Right cardiac atrium (tissue), 5 donors: ENCODE results near the gene SLC38A2. TPM values are rescaled to one million over a fixed set of nuclear protein-coding genes. Genes with fewer than 3 reads are reported as not detected.
A peak's percentile ranks its signal among the peaks of the same experiment; 100 is the strongest.
"Not testable (repeated sequence)": the region's sequence is repeated elsewhere in the genome, so short reads cannot be mapped to it uniquely, and the experiment has no call there.

Experiments
- ATAC-seq, 2 donors: fragments of 200-7000 bp; cut with Tn5 transposase; one replicate each; pipeline versions ENCODE4 v1.8.0 to v1.9.1; 2020; ENCODE audit warnings: moderate library complexity in 2 of 2, mild to moderate bottlenecking in 1 of 2
- DNase-seq, 3 donors: peaks; one replicate each; pipeline ENCODE4 v3.0.0-alpha.2; 2020
- H3K27ac ChIP-seq: one replicate; pipeline ENCODE4 v1.5.1; 2013; ENCODE audit warnings: mild to moderate bottlenecking, low read length, control low read depth, moderate library complexity
- H3K27me3 ChIP-seq: one replicate; pipeline ENCODE4 v1.6.1; 2013; ENCODE audit not compliant: control insufficient read depth, insufficient read depth
- H3K4me1 ChIP-seq: one replicate; pipeline ENCODE4 v1.6.1; 2013; ENCODE audit warnings: low read length; ENCODE audit not compliant: control insufficient read depth, insufficient read depth
- H3K4me3 ChIP-seq: one replicate; pipeline ENCODE4 v1.5.1; 2013; ENCODE audit warnings: low read length, control low read depth
- H3K9me3 ChIP-seq: one replicate; pipeline ENCODE4 v1.6.1; 2013; ENCODE audit warnings: low read length; ENCODE audit not compliant: control insufficient read depth
- WGBS: extraction: QIAGEN DNeasy Blood & Tissue Kit; methylation state at CpG from one replicate; pipeline ENCODE4 v1.1.7; 2013; 5-methylcytosine and 5-hydroxymethylcytosine counted together
- intact Hi-C, 4 donors: fragments of 100-400 bp; cut with DNase I; formaldehyde crosslinking; loops; one replicate each; pipeline versions ENCODE4 v1.11.0 to v1.14.0; 2022 to 2023
- polyA plus RNA-seq: library from polyadenylated mRNA; stranded (reverse); fragments of 200-250 nt; gene quantifications from one replicate; pipeline ENCODE4 v1.2.3, GENCODE V29; 2013
- total RNA-seq, 4 donors: library from RNA; stranded (reverse); fragmentation: NEBNext Ultra II Directional; extraction: Animal tissue kit (Norgen Biotek cat#: 25700); gene quantifications; one replicate each; pipeline ENCODE4 v1.2.1, GENCODE V29; 2021
- donor health status: healthy with polysubstance abuse.
- donor health status: DM: no; HTN: yes; CAD: no.
- donor health status: DM: no; HTN: no; CAD: no.
- donor health status: DM: no; HTN: yes; CAD: no; lungs with severe emphysema.
- donor health status: DM: yes; HTN: yes; CAD: no.

SLC38A2 gene
- total and polyA plus RNA-seq, 5 donors, result 69.5 to 143 (median 104) TPM

GRCh38 chr12:46407361-46407760 lies 34.8 kb upstream of the SLC38A2 start:
- peaks cover 9% of the 10 kb centered on the region for H3K4me1 ChIP-seq
- intact Hi-C loops, result no loop called here
- WGBS, result 94% methylated on average over 2 of the region's 2 CpGs
- no peaks in the 10 kb centered on the region for H3K9me3 ChIP-seq
- ATAC-seq, result no peak
- no peak overlapping the region for H3K4me3 ChIP-seq
- no peaks in the 10 kb centered on the region for H3K27me3 ChIP-seq
- no peak overlapping the region for H3K27ac ChIP-seq
- no peak for DNase-seq

DNA sequence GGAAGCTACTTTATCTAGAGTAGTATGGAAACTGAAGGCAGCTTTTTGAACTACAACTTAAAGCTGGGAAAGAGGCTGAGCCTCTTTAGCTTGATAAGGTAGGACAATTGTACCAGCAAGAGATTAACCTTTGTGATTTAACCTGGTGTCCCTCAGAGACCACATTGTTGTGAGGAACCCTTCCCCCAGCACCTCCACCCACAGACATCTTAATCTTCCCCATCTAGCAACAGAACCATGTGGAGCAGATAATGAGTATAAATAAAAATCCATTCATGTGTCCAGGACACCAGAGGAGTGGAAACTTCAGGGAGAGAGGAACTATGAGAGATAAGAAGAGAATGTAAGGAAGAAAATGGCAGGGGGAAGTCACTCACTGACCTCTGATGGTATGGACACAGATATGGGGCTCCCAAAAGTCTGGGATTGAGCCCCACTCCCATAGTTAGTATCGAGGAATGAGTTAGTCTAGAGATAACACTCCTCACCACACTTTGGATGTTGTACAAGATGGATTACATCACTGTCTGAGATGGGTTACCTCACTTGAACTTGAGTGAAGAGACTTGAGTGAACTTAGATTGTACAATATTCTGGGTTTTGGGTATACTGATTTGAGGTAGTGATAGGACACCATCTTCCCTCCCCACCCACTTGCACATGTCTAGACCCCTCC lies 33.9 kb upstream of the SLC38A2 start:
- ATAC-seq (peak in 1 of 2 donors; percentile 7), DNase-seq (no peak)
- no peak overlapping the region for H3K27ac ChIP-seq
- H3K4me1 ChIP-seq, result peaks cover 9% of the 10 kb centered on the region
- intact Hi-C loops, result no loop called here
- H3K4me3 ChIP-seq, result no peak overlapping the region
- H3K9me3 ChIP-seq, result no peaks in the 10 kb centered on the region
- 17% methylated on average over 1 of the region's 1 CpG for WGBS
- no peaks in the 10 kb centered on the region for H3K27me3 ChIP-seq

GRCh38 chr12:46404733-46405132 lies 32.2 kb upstream of the SLC38A2 start:
- H3K9me3 ChIP-seq, result no peaks in the 10 kb centered on the region
- intact Hi-C loops, result no loop called here
- WGBS, result 83% methylated on average over 5 of the region's 5 CpGs

DNA sequence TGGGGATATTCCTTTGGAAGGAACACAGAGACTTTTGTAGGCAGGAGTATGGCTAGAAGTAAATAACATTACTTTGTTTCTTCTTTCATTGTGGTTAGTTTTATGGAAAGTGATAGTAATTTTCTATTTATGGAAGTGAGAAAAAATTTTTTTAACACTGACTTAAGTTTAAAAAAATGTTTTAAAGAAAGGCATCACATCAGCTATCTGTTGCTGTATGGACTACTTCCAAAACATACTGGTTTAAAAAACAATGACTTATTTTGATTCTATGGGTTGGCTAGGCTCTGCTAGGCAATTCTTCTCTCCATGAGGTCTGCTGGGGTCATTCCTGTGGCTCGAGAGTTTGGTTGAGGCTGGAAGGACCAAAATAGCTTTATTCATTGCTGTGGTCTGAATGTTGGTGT lies 31.7 kb upstream of the SLC38A2 start:
- no peaks in the 10 kb centered on the region for H3K27me3 ChIP-seq
- intact Hi-C loops, result no loop called here
- 16% methylated on average over 1 of the region's 1 CpG for WGBS
- H3K4me1 ChIP-seq, result peaks cover 9% of the 10 kb centered on the region
- H3K4me3 ChIP-seq, result no peak overlapping the region
- H3K9me3 ChIP-seq, result no peaks in the 10 kb centered on the region
- H3K27ac ChIP-seq, result no peak overlapping the region
- no peak for DNase-seq
- no peak for ATAC-seq

More at GRCh38 chr12:46404733-46405132, 32.2 kb upstream of the SLC38A2 start:
- DNase-seq (no peak), ATAC-seq (no peak)
- Histone ChIP-seq H3K4me3 (no peak overlapping the region), H3K27ac (no peak overlapping the region), H3K4me1 (peaks cover 9% of the 10 kb centered on the region), H3K27me3 (no peaks in the 10 kb centered on the region)

- Histone ChIP-seq H3K27ac (no peak overlapping the region), H3K4me1 (peaks cover 7% of the 10 kb centered on the region), H3K27me3 (no peaks in the 10 kb centered on the region), H3K9me3 (no peaks in the 10 kb centered on the region), H3K4me3 (no peak overlapping the region)
- ATAC-seq (no peak), DNase-seq (no peak)
- intact Hi-C loops, result no loop called here
Measured at GRCh38 chr12:46403719-46404070, 31.1 kb upstream of the SLC38A2 start.

DNA sequence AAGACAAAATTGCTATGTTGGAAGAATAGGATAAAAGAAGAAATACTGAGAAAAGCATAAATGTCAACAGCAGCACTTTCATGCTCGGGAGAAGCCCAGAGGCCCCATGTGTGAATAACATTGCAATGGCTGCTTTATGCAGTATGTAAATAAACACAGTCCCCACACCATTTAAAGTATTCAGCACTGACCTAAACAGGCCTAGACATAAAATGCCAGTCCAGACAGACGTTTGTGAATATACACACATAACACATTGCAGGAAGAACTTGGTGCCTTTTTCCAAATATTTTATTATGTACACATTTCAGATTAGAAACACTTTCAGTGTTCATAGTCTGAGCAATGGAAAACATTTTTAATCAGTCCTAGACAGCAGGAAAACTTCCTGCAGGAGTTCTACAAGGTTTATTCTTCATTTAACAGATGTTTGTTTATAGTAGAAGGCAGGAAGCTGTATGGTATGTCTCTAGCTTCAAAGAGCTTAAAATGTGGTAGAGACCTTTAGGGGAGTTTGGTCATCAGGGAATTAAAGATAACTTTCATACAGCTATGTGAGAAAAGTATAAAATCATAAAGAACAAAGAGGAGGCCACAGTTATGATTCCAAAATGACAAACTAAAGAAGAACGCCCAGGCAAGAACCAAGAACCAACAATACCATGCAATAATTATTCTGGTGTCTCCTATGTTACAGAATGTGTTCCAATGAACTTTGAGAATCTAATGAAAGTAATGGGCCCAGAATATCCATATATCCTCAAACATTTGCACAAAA lies 30.6 kb upstream of the SLC38A2 start:
- Histone ChIP-seq H3K27ac (peak overlapping the region; percentile 50), H3K9me3 (no peaks in the 10 kb centered on the region), H3K4me3 (no peak overlapping the region), H3K4me1 (peaks cover 3% of the 10 kb centered on the region), H3K27me3 (no peaks in the 10 kb centered on the region)
- DNase-seq (no peak), ATAC-seq (peak in 1 of 2 donors; percentile 24)
- WGBS, result 46% methylated on average over 3 of the region's 3 CpGs
- intact Hi-C loops, result no loop called here

DNA sequence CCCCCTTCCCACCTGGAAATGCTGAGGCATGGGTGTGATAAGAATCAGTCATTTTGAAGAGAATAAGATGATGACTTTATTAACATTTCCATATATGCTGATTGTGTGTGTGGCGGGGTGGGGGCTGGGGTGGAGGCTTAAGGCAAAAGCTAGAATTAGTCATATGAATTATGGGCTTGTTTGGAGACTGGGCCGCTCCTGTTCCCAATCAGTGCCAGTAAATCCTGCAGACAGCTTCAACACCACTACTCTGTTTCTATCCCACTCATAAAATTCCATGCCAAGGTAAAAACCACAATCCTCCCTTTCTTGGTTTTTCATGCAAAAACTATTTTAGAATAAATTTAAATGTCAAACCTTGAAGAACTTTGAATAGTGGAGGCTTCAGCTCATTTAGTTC lies 29.9 kb upstream of the SLC38A2 start:
- 62% methylated on average over 2 of the region's 2 CpGs for WGBS
- Histone ChIP-seq H3K27ac (no peak overlapping the region), H3K27me3 (no peaks in the 10 kb centered on the region), H3K4me3 (no peak overlapping the region), H3K4me1 (peaks cover 3% of the 10 kb centered on the region), H3K9me3 (no peaks in the 10 kb centered on the region)
- intact Hi-C loops, result no loop called here
- DNase-seq, result peak in 2 of 3 donors; percentile 46 to 51
- peak; percentile 80 to 86 for ATAC-seq

- Histone ChIP-seq H3K27ac (no peak overlapping the region), H3K4me1 (peaks cover 2% of the 10 kb centered on the region), H3K27me3 (no peaks in the 10 kb centered on the region), H3K9me3 (no peaks in the 10 kb centered on the region), H3K4me3 (no peak overlapping the region)
- ATAC-seq, result peak; percentile 45 to 69
- intact Hi-C loops, result no loop called here
- WGBS, result 40% methylated on average over 4 of the region's 4 CpGs
- peak; percentile 38 to 83 (median 76) for DNase-seq
Measured at GRCh38 chr12:46401662-46402061, 29.1 kb upstream of the SLC38A2 start.

DNA sequence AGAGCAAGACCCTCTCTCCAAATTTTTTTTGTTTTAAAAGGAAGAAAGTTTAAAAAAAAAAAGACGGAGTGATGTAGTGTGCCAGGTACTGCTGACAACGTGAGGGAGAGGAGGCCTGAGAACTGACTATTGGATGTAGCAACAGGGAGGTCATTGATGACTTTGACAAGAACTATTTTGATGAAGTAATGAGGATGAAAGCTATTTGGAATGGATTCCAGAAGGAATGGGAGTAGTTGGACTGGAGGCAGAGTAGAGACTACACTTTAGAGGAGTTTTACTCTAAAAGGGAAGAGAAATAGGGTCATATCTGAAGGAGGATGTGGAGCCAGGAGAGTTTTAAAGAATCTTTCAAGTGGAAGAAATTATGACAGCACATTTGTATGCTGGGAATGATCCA lies 27.8 kb upstream of the SLC38A2 start:
- 84% methylated on average over 2 of the region's 2 CpGs for WGBS
- ATAC-seq, result no peak

GRCh38 chr12:46399461-46400248 lies 27.1 kb upstream of the SLC38A2 start:
- H3K4me1 ChIP-seq, DNase-seq, H3K4me3 ChIP-seq, H3K27ac ChIP-seq, H3K9me3 ChIP-seq, H3K27me3 ChIP-seq, ATAC-seq, intact Hi-C loops: not testable (repeated sequence)
- 94% methylated on average over 6 of the region's 6 CpGs for WGBS

More for the DNA sequence above, 27.8 kb upstream of the SLC38A2 start:
- H3K27me3 ChIP-seq, result no peaks in the 10 kb centered on the region
- H3K9me3 ChIP-seq, result no peaks in the 10 kb centered on the region
- no peak for DNase-seq
- no peaks in the 10 kb centered on the region for H3K4me1 ChIP-seq
- no peak overlapping the region for H3K27ac ChIP-seq
- intact Hi-C loops, result no loop called here
- H3K4me3 ChIP-seq, result no peak overlapping the region

- Histone ChIP-seq H3K27me3 (no peaks in the 10 kb centered on the region), H3K9me3 (no peaks in the 10 kb centered on the region), H3K4me3 (no peak overlapping the region), H3K4me1 (no peaks in the 10 kb centered on the region), H3K27ac (no peak overlapping the region)
- no peak for DNase-seq
- WGBS, result 84% methylated on average over 5 of the region's 5 CpGs
- intact Hi-C loops, result no loop called here
- ATAC-seq, result peak in 1 of 2 donors; percentile 74
Measured at GRCh38 chr12:46396826-46397225, 24.3 kb upstream of the SLC38A2 start.
